ENCODE results near the gene EXOSC3. TPM values are rescaled to one million over a fixed set of nuclear protein-coding genes. Genes with fewer than 3 reads are reported as not detected.
A peak's percentile ranks its signal among the peaks of the same experiment; 100 is the strongest.

The EXOSC3 gene
- total and polyA plus RNA-seq, 2 donors (not counting 3 experiments of a cell fraction or from before 2014, with no cell fraction given): 25.0 to 38.0 TPM

GRCh38 chr9:37753489-37754190 lies 31.2 kb downstream of the EXOSC3 start, which contains the start of gene TRMT10B:
Gene TRMT10B, plus strand, starts transcription at chr9:37753805. Its CDS starts 8,127 bp downstream, at chr9:37761932.
- Histone ChIP-seq H3K9me1 (replicated peaks; ENCODE audit: control insufficient read depth, extremely low read depth, insufficient read depth, low read length) (no peaks in the 10 kb centered on the region), H3K4me3 (replicated peaks in 1 of 3; ENCODE audit: insufficient read depth in 1 of 3, low read depth in 1 of 3, low read length in 3 of 3) (peak within 1 kb of the TSS; percentile 66 to 96 (median 92)), H3K4me2 (ENCODE audit: insufficient read depth, low read length) (peak within 1 kb of the TSS; percentile 93), H2AFZ (ENCODE audit: low read depth, low read length) (peak within 1 kb of the TSS; percentile 86), H3K79me2 (ENCODE audit: control insufficient read depth, insufficient read depth, low read length) (peaks cover 7% of the 10 kb centered on the region), H3K36me3 (ENCODE audit: control insufficient read depth in 2 of 2, extremely low read depth in 1 of 2, insufficient read depth in 2 of 2, low read length in 2 of 2) (no peaks in the 10 kb centered on the region), H3K9ac (replicated peaks; ENCODE audit: extremely low read depth, insufficient read depth, low read length) (peak within 1 kb of the TSS; percentile 83), H3K9me3 (replicated peaks; ENCODE audit: control insufficient read depth, insufficient read depth, low read length) (no peaks in the 10 kb centered on the region), H3K4me1 (ENCODE audit: control insufficient read depth, extremely low read depth, insufficient read depth, low read length) (peaks cover 10% of the 10 kb centered on the region), H3K27me3 (ENCODE audit: control insufficient read depth in 2 of 2, insufficient read depth in 2 of 2, low read length in 2 of 2) (peaks cover 0 to 6% of the 10 kb centered on the region in 2 experiments), H4K20me1 (replicated peaks; ENCODE audit: control insufficient read depth, extremely low read depth, insufficient read depth, low read length) (no peaks in the 10 kb centered on the region), H3K27ac (ENCODE audit: insufficient read depth, low read depth, low read length) (peak within 1 kb of the TSS; percentile 69)
- intact Hi-C loops (cut with micrococcal nuclease): loop anchor here (2.0 to 5.0 kb wide), 3 partner anchors 31 to 171 kb away; partner anchors contain the start of genes DCAF10 and EXOSC3
- POLR2A ChIA-PET: no interaction called here
- dilution Hi-C loops (cut with MboI; ENCODE audit: extremely low pct_ligation_motif_present, low sequenced_read_pairs): no loop called here
- BruUV-seq (replicated peaks): TSS peak; percentile 81
- TF ChIP-seq FOS (IDR thresholded peaks at IDR 0.05; ENCODE audit: borderline replicate concordance, insufficient read depth, low read length): no peak
- TF ChIP-seq, protein P1, sequence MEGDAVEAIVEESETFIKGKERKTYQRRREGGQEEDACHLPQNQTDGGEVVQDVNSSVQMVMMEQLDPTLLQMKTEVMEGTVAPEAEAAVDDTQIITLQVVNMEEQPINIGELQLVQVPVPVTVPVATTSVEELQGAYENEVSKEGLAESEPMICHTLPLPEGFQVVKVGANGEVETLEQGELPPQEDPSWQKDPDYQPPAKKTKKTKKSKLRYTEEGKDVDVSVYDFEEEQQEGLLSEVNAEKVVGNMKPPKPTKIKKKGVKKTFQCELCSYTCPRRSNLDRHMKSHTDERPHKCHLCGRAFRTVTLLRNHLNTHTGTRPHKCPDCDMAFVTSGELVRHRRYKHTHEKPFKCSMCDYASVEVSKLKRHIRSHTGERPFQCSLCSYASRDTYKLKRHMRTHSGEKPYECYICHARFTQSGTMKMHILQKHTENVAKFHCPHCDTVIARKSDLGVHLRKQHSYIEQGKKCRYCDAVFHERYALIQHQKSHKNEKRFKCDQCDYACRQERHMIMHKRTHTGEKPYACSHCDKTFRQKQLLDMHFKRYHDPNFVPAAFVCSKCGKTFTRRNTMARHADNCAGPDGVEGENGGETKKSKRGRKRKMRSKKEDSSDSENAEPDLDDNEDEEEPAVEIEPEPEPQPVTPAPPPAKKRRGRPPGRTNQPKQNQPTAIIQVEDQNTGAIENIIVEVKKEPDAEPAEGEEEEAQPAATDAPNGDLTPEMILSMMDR (IDR thresholded peaks at IDR 0.05; ENCODE audit: extremely low read depth in 1 of 2, insufficient read depth in 1 of 2, low read depth in 1 of 2, low read length in 2 of 2): peak in 1 of 2 donors; percentile 6
- TF ChIP-seq MYC (IDR thresholded peaks at IDR 0.05; ENCODE audit: low read depth, low read length): no peak
- no peak for TF ChIP-seq MAX (IDR thresholded peaks at IDR 0.05; ENCODE audit: insufficient read depth, insufficient read length)
- TF ChIP-seq EZH2 (IDR thresholded peaks at IDR 0.05; ENCODE audit: borderline replicate concordance, low read depth, low read length, severe bottlenecking): no peak
- TF ChIP-seq JUN (IDR thresholded peaks at IDR 0.05; ENCODE audit: borderline replicate concordance, insufficient read depth, insufficient read length, low read depth): no peak
- no peak for TF ChIP-seq GATA2 (IDR thresholded peaks at IDR 0.05; ENCODE audit: insufficient read depth, insufficient read length, low read depth, low read length)
- peak; percentile 65 for TF ChIP-seq POLR2A (IDR thresholded peaks at IDR 0.05; ENCODE audit: low read depth, low read length)
- peak; percentile 65 for TF ChIP-seq POLR2AphosphoS5 (IDR thresholded peaks at IDR 0.05; ENCODE audit: insufficient read depth, low read depth, low read length)
- CTCF ChIA-PET: no interaction called here
- FAIRE-seq: peak; percentile 81
- DNase-seq (ENCODE audit: low read depth, low spot score): peak; percentile 82
